Activated CD4-positive, alpha-beta T cell treated with anti-CD3 and anti-CD28 coated beads, Interleukin-2, amount 50 U/mL, for 16 hours (primary cell): ENCODE results near the gene CDC42SE1.
"Not testable (repeated sequence)": the region's sequence is repeated elsewhere in the genome, so short reads cannot be mapped to it uniquely, and the experiment has no call there.

Experiments
- DNase-seq: peaks from one replicate; pipeline ENCODE4 v3.0.0-alpha.2; 2020

Gene CDC42SE1, protein sequence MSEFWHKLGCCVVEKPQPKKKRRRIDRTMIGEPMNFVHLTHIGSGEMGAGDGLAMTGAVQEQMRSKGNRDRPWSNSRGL

GRCh38 chr1:151059109-151060006 is at the start of gene CDC42SE1:
Gene CDC42SE1 (minus strand): TSS chr1:151059622. CDS start chr1:151055730, 3,892 bp downstream.
- DNase-seq: peak; percentile 89

DNA sequence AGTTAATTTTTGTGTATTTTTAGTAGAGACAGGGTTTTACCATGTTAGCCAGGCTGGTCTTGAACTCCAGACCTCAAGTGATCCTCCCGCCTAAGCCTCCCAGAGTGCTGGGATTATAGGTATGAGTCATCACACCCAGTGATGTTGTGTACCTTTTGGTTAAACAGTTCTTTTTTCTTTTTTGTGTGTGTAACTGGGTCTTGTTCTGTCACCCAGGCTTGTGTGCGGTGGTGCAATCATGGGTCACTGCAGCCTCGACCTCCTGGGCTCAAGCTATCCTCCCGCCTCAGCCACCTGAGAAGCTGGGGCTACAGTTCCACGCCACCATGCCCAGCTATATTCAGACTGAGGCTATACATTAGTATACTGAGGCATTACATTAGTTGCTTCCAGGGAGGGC is 48.9 kb upstream of the CDC42SE1 start:
- no peak for DNase-seq

DNA sequence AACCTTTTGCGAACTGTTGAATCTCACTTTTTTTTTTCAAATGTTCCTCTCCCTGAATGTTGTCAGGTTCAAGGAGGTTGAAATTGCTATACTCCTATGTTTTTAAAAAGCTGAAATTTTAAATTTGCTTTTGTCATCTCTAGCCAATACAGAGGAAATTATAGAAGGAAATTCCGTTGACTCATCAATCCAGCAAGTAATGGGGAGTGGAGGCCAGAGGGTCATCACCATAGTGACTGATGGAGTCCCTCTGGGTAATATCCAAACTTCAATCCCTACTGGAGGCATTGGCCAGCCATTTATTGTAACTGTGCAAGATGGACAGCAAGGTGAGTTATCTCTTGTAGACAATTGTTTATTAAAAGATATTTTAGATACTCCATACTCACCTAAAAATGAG is 47.5 kb upstream of the CDC42SE1 start:
- DNase-seq: no peak

- no peak for DNase-seq
Observed at GRCh38 chr1:151104630-151105029, 45.2 kb upstream of the CDC42SE1 start.

- no peak for DNase-seq
Observed at GRCh38 chr1:151098126-151098525, 38.7 kb upstream of the CDC42SE1 start.

DNA sequence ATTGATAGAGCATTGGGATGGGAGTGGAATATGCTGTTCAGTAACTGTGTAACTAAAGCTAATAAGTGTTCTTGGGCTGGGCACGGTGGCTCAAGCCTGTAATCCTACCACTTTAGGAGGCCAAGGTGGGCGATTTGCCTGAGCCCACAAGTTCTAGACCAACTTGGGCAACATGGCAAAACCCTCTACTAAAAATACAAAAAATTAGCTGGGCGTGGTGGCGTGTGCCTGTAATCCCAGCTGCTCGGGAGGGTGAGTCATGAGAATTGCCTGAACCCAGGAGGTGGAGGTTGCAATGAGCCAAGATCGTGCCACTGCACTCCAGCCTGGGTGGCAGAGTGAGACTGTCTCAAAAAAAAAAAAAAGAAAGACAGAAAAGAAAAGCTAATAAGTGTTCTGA is 38.0 kb upstream of the CDC42SE1 start:
- DNase-seq: not testable (repeated sequence)

- DNase-seq: no peak
Observed at GRCh38 chr1:151085953-151086559, 26.6 kb upstream of the CDC42SE1 start.

DNA sequence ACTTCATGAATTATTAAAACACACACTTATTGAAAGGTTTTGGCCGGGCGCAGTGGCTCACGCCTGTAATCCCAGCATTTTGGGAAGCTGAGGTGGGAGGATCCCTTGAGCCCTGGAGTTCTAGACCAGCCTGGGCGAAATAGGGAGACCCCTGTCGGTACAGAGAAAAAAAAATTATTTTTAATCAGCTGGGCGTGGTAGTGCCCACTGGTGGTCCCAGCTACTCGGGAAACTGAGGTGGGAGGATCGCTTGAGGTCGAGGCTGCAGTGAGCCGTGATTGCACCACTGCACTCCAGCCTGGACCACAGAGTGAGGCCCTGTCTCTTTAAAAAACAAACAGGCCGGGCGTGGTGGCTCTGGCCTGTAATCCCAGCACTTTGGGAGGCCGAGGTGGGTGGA is 12.8 kb upstream of the CDC42SE1 start:
- DNase-seq: no peak

GRCh38 chr1:151070474-151071276 is 11.3 kb upstream of the CDC42SE1 start, which contains the start of gene GABPB2:
Gene GABPB2 (plus strand): TSS chr1:151070761. CDS start chr1:151088190, 17,429 bp downstream.
- DNase-seq: peak; percentile 94

GRCh38 chr1:151069103-151069486 is 9.7 kb upstream of the CDC42SE1 start:
- DNase-seq: no peak

DNA sequence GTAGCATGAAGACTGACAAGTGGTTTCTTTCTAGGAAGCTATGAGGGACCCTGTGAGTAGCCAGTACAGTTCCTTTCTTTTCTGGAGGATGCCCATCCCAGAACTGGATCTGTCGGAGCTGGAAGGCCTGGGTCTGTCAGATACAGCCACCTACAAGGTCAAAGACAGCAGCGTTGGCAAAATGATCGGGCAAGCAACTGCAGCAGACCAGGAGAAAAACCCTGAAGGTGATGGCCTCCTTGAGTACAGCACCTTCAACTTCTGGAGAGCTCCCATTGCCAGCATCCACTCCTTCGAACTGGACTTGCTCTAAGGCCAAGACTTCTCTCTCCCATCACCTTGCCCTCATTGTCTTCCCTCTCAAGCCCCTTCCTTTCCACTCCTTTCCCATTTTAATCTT is 7.8 kb upstream of the CDC42SE1 start:
- no peak for DNase-seq

GRCh38 chr1:151065089-151065645 is 5.7 kb upstream of the CDC42SE1 start:
- DNase-seq: no peak

- no peak for DNase-seq
Observed at GRCh38 chr1:151062741-151063371, 3.4 kb upstream of the CDC42SE1 start.

DNA sequence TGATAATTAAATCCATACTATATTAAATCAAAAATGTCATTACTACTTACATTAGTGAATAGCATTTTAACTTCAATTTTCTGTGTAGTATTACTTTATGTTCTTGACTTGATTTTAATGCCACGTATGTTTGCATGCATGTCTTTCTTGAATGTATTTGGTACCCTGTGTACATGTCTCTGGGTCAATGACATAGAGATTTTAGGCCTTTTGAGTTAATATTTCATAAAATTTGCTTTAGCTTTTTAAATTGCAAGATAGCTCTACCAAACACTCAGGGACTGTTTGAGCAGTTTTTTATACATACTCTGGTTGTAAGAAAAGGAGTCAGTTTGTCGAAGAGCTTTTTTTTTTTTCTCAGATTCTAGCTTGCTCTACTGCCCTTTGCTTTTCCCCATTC is 2.3 kb upstream of the CDC42SE1 start:
- no peak for DNase-seq

DNA sequence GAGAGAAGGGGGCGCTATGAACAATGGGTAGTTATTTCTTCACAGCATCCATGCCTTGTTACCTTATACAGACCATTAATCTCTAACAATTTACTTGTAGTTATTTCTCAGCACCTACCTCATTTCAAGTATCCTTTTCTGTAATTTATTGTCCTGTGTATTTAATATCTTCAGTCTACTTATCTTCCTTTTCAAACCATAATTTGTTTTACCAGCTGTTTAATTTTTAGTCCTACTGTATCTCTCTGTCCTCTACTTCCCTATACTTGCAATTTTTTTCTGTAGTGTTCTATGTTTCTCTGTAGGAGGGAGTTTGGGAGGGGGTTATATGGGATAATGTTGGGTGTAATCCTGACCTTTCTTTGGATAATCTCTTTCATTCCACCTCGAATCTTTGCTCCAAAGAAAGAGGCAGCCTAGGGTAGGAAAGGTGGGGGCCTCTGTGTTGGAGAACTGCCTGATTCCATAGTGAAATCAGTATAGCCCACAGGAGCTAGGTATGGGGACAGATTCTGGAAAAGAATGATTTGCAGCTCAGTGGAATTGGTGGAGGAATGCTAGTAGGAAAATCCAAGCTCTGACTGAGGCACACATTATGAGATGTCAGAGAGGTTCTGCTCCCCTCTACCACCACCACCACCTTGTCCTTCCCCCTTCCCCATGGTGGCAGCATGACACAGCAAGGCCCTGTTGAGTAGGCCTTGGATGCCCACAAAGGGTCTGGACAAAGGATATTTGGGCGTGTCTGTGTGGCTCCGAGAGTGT is 1.4 kb upstream of the CDC42SE1 start:
- DNase-seq: no peak

DNA sequence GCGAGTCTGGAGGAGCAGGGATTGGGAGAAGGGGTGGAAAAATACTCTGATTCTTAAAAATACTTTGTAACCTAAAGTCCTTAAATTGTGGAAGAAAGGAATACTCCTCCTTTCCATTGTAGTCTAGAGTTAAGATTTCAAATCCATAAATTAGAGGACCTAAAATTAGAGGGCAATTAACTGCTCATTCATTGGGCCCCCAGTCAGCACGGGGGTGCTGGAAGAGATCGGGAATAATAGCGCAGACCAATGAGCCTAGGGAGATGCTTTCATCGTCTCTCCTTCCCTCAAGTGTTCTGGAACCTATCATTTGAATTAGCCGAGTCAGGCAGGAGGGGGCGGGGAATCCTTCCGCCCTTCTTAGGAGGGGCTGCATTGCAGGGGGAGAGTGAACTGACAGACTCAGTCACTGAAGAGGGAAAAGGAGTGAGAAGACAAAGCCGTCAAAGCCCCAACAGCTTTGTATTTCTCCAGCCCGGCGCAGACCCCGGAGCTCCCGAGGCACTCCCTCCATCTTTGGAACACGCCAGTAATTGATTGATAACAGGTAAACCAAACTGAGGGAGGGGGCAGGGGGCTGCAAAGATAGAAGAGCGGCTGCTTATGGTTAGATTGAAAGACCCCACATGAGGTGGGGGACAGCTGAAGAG is 710 bp upstream of the CDC42SE1 start, which contains the start of gene MLLT11:
Gene MLLT11 (plus strand): TSS at position 391 of the 650 bp plus-strand sequence. CDS start 6,828 bp downstream, outside the sequence.
- no peak for DNase-seq

DNA sequence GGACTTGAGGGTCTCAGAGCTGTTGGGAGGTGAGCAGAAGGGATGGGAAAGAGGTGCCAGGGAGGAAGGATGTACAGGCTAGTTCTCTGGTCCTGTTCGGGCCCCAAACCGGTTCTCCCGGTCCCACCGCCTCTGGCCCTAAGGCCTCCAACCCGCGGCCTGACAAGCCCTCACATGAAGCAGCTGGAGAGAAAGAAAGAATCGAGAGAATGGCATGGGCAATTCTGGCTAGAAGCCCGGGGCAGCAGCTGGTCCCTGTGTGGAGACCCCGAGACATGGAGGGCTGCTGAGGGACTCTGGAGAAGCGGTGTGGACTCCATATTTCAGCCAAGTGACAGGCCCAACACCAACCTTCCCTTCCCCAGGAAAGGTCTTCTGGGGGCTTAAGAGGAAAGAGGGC is 730 bp downstream of the CDC42SE1 start:
- no peak for DNase-seq

DNA sequence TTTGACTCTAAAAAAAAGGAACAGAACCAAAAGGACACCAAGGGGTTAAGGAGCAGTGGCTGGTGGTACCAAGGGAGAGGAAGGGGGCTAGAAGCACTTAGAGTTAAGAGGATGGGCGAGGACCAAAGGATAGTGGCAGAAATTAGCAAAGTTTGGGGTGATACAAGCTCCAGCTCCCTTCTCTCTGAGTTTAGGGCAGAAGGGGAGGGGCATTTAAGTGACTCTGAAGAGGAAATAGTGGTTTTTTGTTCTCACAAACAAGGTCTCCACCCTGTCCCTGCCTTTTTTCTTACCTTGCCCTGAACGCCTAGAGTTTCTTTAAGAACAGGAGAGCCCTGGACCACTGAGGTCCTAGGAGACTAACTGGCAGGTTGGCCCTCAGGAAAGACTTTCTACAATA is 3.3 kb downstream of the CDC42SE1 start:
- peak; percentile 50 for DNase-seq

GRCh38 chr1:151055581-151055980 is 3.8 kb downstream of the CDC42SE1 start:
- no peak for DNase-seq

DNA sequence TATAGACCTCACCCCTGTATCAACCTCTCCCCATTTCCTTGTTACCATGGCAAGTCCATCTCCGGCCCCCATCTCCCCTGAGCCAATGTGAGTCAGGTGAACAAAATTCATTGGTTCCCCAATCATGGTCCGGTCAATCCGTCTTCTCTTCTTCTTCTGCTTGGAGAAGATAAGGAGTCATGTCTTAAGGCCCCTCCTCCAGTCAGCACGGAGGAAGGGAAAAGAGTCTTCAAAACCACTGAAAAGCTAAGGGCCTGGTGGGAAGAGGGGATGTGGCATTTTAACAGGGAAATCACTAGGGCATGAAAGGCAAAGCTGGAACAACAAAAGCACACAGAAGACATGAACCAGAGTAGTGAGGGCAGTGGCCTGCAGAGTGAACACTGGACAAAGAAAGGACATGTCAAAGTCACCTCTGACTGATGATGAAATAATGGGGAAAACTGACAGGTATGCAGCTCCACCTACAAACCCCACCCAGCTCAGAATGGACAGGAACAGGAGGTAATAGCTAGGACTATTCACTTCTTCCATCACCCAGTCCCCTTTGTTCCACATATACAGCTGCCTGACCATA is 4.4 kb downstream of the CDC42SE1 start:
- no peak for DNase-seq
